Activated T-cell treated with anti-CD3 and anti-CD28 coated beads for 48 hours (primary cell): ENCODE data around the gene MCF2.
"Not testable (repeated sequence)": the region's sequence is repeated elsewhere in the genome, so short reads cannot be mapped to it uniquely, and the experiment has no call there.

Experiments
- DNase-seq: peaks from one replicate; pipeline ENCODE4 v3.0.0-alpha.2; 2020; ENCODE audit warnings: low read depth

Gene MCF2, protein sequence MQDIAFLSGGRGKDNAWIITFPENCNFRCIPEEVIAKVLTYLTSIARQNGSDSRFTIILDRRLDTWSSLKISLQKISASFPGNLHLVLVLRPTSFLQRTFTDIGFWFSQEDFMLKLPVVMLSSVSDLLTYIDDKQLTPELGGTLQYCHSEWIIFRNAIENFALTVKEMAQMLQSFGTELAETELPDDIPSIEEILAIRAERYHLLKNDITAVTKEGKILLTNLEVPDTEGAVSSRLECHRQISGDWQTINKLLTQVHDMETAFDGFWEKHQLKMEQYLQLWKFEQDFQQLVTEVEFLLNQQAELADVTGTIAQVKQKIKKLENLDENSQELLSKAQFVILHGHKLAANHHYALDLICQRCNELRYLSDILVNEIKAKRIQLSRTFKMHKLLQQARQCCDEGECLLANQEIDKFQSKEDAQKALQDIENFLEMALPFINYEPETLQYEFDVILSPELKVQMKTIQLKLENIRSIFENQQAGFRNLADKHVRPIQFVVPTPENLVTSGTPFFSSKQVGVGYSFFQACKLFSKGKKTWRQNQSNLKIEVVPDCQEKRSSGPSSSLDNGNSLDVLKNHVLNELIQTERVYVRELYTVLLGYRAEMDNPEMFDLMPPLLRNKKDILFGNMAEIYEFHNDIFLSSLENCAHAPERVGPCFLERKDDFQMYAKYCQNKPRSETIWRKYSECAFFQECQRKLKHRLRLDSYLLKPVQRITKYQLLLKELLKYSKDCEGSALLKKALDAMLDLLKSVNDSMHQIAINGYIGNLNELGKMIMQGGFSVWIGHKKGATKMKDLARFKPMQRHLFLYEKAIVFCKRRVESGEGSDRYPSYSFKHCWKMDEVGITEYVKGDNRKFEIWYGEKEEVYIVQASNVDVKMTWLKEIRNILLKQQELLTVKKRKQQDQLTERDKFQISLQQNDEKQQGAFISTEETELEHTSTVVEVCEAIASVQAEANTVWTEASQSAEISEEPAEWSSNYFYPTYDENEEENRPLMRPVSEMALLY

DNA sequence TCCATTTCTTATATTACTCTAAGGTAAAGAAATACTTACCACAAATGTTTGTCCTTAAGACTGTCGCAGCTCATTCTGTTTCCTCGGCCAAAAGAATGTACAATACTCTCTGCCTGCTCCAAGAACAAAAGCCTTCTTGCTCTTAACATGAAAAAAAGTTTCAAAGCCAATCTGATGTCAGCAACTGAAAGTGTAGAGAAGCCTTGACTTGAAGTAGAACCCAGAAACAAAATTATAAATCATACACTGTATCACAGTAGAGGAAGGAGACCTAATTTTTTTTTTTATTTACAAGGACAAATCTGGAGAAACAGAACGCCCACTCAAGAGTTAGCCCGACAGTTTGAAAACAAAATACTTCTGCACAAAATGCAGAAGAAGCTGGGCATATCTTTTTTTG, at the start of gene MCF2:
Gene MCF2, minus strand, starts transcription at position 101 of the 400 bp plus-strand sequence. CDS start 56,423 bp downstream, outside the sequence.
- no peak for DNase-seq

DNA sequence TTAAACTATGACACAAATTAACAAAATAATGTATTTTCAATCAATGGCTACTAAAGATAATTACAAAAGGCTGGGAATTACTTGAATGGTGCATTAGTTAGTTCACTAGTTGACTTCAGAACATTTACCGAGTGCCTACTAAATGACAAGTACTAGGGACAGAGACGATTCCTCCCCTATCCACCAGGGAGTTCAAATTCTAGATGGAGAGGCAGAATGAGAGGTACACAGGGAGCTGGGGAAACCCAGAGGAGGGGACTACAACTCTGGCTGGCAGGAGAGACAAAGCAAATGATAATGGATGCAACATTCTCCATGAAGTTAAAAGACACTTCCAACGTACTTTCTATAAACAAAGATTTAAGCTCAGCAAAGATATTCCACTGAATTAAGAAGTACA, 43.1 kb upstream of the MCF2 start:
- no peak for DNase-seq

DNA sequence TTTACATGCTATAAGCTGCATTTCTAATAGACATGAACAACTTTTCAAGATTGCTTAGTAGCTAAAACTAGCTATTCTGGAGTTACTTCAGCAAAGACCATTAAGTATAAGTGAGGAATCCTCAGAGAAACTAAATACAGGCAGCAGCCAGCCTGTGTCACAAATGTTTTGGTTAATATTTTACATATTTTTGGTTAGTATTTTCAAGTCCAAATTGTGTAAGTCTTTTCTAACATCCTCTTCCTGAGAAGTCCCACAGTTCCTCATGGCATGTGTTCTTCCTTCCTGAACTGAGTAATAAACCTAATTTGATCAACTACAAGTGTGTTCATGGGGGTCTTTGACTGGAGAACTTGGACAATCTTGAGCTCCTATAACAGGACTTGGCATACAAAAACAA, 42.4 kb upstream of the MCF2 start:
- no peak for DNase-seq

DNA sequence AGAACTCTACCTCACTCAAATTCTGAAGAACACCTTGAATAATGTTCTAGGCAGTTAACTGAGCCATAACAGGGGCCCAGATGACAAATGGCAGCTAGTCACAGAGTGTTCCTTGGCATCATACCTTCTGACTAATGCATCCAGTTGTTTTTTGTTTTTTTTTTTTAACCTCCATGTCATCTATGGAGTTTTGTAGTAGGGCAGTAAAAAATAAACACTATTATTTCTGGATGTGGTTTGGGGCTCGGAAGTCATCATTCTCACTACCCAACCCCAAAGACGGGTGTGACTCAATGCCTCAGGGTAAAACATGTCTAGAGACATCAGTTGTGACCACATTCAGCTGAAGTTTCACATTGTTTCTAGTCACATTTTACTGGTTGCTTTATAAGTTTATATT, 31.2 kb upstream of the MCF2 start:
- DNase-seq, result no peak

DNA sequence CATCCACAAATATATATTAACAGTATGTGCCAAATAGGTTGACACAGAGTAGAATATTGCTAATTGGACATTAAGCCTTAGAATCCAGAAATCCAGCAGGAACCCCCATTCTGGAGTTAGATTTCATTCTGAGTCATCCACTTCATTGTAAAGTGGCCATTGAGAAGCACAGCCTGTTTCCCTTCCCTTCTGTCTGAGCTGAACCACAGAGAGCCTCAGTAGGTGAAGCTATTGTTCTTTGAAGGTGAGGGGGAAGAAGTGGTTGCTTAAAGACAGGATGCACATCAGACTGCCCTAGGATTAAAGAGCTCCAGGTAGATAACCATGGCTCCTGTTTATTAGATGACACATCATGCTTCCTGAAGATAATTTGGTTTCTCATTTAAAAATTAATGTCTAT, 30.6 kb upstream of the MCF2 start:
- no peak for DNase-seq

DNA sequence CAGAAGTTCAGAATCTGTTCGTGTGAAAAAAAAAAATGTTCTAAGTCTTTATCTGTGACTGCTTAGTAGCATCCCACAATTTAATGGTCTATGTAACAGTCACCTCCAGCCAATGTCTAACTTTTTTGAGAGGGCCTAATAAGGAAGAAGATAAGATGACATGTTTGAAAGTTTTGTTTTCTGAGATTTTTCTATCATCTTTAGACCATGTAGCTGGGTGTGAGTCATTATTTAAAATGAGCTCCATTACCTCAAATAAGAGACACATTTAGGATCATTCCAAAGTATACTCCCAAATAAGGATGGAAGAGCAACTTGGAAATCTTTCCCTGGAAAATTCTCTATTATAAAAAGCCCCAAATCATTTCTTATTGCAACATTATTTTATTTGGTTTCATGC, 28.2 kb upstream of the MCF2 start:
- DNase-seq, result no peak

DNA sequence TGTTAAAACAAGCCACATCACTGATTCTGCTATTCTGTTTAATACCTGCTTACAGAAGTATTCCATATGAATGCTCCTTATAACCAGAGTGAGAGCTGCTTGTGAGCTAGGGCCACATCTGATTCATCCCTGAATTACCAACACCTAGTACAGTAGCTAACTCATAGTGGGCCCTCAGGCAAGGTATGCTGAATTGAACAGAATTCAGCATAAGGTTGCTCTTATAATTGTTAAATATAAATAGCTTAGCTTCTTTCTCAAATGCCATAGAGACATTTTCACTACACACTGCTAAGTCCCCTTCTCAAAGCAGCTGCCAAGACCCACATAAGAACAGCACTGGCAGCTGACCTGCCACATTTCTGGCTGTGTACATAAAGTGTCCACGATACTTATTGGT, 27.0 kb upstream of the MCF2 start:
- DNase-seq, result no peak

DNA sequence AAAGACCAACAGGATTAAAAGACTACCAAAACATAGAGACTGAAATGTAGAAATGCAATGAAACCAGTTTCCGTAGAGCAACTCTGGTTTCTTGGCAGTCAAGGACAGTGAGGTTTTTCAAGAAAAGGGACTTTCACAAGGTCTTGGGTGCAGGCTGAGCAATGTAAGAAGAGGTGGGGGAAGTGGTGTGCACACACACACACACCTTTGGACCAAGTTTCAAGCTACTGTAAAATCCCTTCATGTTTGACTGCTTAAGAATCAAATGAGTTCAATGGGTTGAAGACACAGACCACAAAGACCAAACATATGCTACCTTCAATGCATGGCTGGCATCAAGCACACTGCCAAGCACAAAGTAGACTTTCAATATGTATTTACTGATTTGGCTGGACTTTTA, 17.8 kb upstream of the MCF2 start:
- DNase-seq, result no peak

DNA sequence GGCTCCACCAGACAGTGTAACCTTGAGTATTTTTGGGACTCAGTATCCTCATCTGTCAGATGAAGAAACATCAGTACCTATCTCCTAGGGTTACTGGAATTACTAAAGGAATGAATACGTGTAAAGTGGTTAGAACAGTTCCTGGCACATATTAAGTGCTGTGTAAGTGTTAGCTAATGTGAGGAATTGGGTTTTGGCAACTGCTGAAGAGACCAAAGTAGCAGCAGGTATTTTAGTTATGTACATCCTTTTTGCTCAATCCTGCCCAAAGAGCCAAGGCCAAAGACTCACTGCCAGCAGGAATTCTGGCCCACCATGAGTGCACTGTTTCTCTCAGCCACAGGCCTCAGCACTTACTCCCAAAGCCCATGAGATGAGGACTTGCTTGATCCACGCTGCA, 16.7 kb upstream of the MCF2 start:
- DNase-seq, result no peak

DNA sequence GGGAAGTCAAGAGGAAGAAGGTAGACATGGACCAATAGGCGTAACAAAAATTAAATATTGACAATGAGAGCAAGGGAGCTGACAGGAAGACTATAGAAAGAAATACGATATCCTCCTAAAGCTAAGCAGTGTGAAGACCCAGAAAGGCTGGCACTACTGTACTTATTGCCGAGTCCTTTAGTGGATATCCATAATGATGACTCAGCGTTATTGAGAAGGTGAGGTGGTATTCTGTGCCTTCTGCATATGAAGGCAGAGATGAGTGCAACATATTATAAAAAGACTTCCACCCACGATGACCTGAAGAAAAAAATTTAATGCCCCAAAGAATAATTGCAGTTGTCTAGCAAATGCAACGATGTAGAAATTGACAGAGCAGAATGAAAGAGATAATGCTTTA, 13.0 kb upstream of the MCF2 start:
- no peak for DNase-seq

DNA sequence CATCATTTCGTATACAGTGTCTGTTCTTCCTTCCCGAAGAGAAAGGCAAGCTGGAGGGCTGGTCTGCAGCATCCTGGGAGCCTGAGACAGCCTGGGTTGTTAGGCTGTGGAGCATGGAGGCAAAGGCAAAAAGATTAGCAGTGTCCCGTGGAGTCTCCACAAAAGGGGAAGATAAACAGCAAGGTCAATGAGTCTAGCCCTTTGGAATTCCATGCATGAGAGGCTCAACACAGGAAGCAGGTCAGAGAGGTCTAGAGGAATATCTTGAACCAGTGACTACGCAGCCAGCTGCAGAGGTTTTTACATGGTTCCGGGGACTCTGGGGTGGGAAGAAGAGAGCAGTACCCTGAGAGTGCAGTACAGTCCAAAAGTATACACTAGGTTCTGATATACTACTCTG, 12.2 kb upstream of the MCF2 start:
- DNase-seq, result no peak

DNA sequence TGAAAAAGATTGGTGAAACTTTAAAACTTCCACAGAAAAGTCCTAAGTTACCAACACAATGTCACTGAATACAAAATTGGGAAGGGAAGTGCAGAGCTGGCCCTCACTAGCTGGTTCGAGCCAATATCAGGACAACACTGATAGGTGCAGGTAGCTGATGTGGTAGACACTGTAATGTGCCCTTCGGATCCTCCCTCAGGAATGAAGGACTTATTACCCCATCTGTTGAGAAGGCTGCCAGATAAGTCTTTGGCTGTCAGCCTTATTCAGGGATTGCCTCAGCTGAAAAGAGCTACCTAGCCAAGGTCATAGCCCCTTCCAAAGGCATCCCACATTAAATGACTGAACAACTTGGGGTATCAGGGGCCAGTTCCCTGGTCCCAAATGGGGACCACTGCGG, 5.3 kb downstream of the MCF2 start:
- no peak for DNase-seq

DNA sequence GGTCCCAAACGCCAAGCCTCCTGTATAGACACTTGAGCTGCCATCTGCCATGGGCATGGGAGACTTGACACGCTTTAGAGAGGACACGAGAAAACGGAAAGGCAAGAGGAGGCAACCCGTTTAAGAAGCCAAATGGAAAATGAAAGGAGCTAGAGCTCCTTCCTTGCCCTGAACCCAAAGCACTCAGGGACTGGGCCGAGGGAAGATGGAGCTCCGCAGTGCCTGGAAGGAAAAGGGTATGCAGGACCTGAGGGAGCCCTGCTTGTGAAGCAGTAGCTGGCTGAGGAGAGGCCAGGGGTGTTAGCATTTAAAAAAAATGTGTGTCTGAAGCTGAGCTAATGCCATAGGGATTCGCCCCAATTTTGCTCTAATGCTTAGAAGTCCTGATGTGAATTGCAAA, 15.1 kb downstream of the MCF2 start:
- no peak for DNase-seq

DNA sequence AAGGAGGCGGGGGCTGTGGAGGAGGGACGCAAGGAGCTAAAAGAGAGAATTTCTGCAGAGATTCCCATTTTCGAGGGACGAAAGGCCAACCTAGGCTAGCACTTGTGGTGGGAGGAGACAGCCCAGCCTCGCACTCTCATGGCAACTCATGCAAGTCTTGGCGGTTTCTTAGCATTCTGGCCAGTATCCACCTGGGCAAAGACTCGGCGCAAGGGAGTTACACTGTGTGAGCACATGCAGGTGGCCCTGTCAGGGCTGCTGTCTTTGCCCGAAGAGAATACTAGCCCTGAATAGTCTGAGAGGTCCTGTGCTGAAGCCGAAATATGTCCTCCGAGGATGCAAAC, 15.5 kb downstream of the MCF2 start:
- DNase-seq, result no peak

DNA sequence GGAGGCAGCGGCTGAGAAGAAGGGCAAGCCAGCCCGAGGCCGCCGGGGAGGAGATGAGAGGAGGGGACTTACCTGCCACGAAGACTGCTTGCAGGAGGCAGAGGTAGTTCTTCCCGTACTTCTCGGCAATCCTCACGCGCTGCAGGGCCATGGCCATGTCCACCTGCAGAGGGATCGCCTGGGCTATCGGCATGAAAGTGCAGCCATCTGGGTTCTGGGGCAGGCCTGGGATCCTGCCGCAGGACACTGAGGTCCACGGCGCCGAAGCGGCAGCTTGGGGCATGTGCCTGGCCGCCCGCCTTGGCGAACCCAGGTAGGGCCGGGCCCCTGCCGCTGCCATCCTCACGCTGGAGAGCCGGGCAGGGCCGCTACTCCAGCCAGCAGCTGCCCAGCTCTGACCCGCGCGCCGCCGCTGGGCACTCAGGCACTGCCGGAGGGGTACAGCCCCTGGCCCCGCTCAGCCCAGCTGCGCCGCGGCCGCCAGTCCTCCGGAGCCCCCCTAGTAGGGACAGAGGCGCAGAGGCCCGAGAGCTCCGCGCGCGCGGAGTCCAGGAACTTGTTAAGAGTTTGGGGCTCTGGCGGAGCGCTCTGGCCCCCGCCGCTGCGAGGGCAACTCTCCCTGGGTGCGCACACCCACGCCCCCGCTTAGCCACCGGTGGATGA, 16.0 kb downstream of the MCF2 start:
- DNase-seq, result peak; percentile 0

DNA sequence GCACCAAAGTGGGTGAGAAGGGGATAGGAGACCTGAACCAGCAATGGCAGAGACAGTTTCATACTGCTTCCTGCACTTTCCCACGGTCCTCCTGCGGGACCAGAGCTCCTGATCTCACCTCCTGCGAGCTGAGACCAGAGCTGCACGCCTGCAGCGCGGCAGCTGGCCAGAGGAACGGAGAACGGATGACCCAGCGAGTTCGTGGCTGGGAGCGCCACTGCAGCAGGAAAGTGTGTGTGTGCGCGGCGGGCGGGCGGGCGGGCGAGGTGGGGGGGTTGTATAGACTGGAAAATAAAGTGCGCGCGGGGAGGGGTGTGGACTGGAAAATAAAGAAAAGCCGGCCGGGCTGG, 16.5 kb downstream of the MCF2 start:
- no peak for DNase-seq

DNA sequence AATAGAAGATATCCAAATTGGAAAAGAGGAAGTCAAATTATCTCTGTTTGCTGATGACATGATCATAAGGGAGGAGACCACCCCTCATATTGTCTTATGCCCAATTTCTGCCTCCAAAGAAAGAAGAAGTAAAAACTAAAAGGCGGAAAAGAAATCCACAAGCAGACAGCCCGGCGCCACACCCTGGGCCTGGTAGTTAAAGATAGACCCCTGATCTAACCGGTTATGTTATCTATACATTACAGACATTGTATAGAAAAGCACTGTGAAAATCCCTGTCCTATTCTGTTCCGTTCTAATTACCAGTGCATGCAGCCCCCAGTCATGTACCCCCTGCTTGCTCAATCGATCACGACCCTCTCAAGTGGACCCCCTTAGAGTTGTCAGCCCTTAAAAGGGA, 22.8 kb downstream of the MCF2 start:
- DNase-seq, result not testable (repeated sequence)

DNA sequence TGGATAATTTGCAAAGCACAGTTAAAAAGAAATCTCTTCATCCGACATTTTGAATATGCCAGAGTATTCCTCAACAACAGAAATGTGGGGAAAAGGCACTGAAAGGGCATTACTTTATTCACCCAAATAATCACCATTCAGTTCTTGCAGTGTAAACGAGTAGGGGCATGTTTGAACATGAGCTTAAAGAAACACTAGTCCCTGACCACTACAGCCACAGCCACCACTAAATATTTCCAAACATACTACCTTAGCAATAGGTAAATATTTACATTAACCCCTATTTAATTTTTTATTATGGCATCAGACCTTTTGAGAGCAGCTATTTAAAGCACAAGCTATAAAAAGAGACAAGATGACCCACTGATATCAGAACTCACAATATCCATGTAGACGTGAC, 27.6 kb downstream of the MCF2 start:
- DNase-seq, result no peak

DNA sequence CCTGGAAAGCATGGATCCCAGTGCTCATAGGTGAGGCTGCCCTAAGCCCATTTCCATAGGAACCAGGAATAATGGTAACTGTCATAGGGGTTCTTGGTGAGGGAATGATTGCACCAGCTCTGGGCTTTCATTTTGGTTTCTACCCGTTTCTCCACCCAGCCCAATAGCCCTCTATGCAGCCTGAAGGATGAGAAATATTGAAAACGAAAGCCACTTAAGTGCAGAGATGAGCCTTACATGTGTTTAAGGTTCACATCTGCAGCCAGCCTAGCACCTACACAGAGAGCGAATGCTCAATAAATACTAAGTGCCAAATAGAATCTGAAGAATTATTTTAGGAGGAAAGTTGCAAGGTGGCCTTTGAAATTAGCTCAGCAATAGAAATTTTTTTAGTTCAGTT, 60.4 kb downstream of the MCF2 start:
- DNase-seq, result no peak

DNA sequence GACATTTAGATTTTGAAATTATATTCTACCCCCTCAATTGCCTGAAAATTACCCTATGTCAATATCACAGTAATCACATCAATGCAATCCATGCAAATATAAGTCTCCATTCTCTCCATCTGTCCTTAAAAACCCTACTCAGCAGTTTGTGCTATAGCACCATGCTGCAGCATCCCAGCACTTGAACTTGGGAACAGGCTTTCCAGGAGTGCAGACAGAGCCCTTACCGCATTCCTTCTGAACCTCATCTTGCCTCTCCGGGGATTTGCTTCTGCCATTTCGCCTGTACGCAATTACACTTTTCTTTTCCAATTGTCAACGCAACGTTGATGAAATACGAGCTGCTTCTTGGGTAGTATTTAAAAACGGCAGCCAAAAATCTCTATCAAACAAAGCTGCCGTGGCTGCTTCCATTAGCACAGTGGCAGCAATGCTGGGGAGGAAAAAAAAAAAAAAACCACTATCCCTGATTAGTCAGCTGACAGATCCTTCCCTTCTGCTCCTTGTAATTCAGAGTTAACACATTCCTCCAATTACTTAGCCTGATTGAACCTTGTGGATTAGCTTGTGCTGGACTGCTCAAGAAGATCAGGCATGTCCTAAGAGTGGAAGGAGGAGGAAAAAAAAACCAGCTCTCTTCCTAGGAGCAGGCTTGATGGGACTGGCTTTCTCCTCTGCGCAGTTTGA, 65.6 kb downstream of the MCF2 start:
- no peak for DNase-seq

DNA sequence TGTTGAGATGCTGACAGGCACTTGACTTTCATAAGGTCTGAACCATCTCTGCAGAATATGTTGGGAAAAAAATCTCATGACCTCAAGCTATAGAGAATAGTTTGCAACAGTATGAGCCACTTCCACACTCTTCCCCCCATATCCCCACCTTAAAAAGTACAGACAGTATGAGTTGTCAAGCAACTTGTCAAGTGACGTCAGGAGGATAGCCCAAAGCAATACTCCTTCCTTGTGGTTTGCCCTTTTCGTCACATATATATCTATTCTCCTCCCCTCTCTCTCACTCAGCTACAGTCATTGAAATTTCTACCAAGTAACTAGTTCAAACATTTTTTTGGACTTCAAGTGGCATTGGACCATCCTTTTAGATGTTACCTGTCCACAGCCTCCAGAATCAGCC, 67.7 kb downstream of the MCF2 start:
- DNase-seq, result no peak

DNA sequence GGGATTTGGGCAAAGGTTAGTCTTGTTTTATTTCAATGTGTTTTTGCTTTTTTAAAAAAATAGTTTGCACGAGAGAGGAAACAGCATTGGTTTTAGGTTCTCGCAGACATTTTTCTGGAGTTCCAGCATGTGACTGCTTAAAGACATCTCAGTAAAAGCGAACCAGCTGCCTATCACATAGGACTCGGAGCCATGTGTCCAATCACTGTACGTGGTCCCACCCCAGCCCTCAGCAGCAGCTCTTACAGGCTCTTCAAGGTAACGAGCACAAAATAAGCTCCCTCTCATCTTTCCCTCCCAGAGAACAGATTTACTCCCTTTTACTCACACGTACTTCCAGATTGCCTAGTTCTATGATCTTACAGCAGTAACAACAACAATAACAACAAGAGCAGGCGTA, 68.7 kb downstream of the MCF2 start:
- no peak for DNase-seq
